K562 (cell line): ENCODE measurements around the gene CSTB. TPM values are rescaled to one million over a fixed set of nuclear protein-coding genes. Genes with fewer than 3 reads are reported as not detected.

Experiments used
- POLR2G ChIP-seq: fragments of 200-400 bp; formaldehyde crosslinking; IDR thresholded peaks from 2 replicates; pipeline ENCODE4 v1.6.1; 2017; ENCODE audit warnings: low read depth, mild to moderate bottlenecking, antibody characterized with exemption, low read length, moderate library complexity
- SETDB1 ChIP-seq: IDR thresholded peaks from one replicate; pipeline ENCODE4 v1.6.1; 2012; ENCODE audit warnings: low read length, control low read depth, inconsistent platforms
- SIX5 ChIP-seq, 2 experiments: IDR thresholded peaks; 2 replicates each; pipeline ENCODE4 v1.6.1; 2011; ENCODE audit warnings: low read length in 2 of 2, borderline replicate concordance in 1 of 2, low read depth in 1 of 2, mild to moderate bottlenecking in 1 of 2, moderate library complexity in 1 of 2; ENCODE audit not compliant: insufficient read depth in 1 of 2
- SMAD1 ChIP-seq: fragments of 150-350 bp; IDR thresholded peaks from 2 replicates; pipeline ENCODE4 v1.6.1; 2014; ENCODE audit warnings: low read length, low read depth; ENCODE audit not compliant: partially characterized antibody
- SMARCA4 ChIP-seq: fragments of 450-650 bp; IDR thresholded peaks from 2 replicates; pipeline ENCODE4 v1.6.1; 2016
- ZFP30 ChIP-seq: fragments of 250-450 bp; sonication (Bioruptor Pico); IDR thresholded peaks from 2 replicates; pipeline ENCODE4 v1.8.0; 2022; ENCODE audit warnings: moderate library complexity, mild to moderate bottlenecking, inconsistent platforms, borderline replicate concordance
- ZNF75A ChIP-seq: fragments of 450-650 bp; formaldehyde crosslinking; IDR thresholded peaks from 2 replicates; pipeline ENCODE4 v1.4.0; 2020; ENCODE audit warnings: mild to moderate bottlenecking
- polyA plus RNA-seq, 8 experiments: library from polyadenylated mRNA; depleted of rRNA in 4 of 8; stranded (reverse) in 5 of 8; unstranded in 3 of 8; fragments of >200 nt; fragmentation: Nextera tagmentation in 2 of 8; fragmentation: Illumina TruSeq in 1 of 8; extraction: Ambion mirVana in 2 of 8; extraction: Trizol in 1 of 8; gene quantifications; 2 replicates each; pipeline versions ENCODE4 v1.2.1 to v1.2.3, GENCODE V29; 2011 to 2014; ENCODE audit warnings: inconsistent platforms in 1 of 8, missing spikeins in 1 of 8
- total RNA-seq, 7 experiments: library from RNA; depleted of rRNA in 6 of 7; stranded (reverse); fragments of >200 nt in 6 of 7; fragmentation: Illumina TruSeq in 2 of 7; extraction: Trizol in 2 of 7; gene quantifications; 2 replicates each; pipeline versions ENCODE4 v1.2.1 to v1.2.3, GENCODE V29; 2011 to 2021; ENCODE audit warnings: low replicate concordance in 1 of 7
- TF ChIP-seq, protein P1 (sequence below): sonication (generic); formaldehyde crosslinking; IDR thresholded peaks from 2 replicates; pipeline ENCODE4 v1.8.1; 2023; ENCODE audit warnings: missing genetic modification reagents, mild to moderate bottlenecking, borderline replicate concordance

CSTB gene
- total and polyA plus RNA-seq, 9 of the 15 experiments (the other 6 are each of a cell fraction or from before 2014, with no cell fraction given), result 12.4 to 65.0 (median 31.7) TPM

DNA sequence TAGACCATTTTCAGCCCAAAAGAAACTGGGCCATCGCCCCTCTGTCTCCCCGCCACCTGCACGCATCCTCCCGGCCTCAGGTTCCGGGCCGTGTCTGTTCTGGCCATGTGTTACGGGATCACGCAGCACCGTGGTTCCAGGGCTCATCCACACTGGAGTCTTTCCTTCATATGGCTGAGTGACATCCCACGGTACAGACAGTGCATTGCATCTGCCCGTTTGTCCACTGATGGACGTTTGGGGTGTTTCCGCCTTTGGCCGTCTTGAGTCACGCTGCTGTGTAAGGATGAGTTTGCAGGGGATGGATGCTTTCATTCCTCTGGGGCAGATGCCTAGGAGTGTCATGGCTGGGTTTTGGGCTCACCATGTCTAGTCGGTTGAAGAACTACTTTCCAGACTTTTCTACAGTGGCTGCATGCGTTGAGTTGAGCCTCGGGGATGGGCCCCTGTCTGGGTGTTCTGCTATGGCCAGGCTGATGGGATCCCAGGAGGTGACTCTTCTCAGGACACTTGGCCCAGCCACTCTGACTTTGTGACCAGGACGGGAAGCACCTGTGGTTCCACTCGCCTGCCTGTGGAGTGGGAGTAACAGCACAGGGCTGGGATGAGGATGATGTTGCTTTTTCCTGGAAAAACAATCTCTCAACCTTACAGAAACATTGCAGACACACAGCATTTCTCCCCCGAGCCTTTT, 30.1 kb upstream of the CSTB start (continued):
- TF ChIP-seq, protein P1, sequence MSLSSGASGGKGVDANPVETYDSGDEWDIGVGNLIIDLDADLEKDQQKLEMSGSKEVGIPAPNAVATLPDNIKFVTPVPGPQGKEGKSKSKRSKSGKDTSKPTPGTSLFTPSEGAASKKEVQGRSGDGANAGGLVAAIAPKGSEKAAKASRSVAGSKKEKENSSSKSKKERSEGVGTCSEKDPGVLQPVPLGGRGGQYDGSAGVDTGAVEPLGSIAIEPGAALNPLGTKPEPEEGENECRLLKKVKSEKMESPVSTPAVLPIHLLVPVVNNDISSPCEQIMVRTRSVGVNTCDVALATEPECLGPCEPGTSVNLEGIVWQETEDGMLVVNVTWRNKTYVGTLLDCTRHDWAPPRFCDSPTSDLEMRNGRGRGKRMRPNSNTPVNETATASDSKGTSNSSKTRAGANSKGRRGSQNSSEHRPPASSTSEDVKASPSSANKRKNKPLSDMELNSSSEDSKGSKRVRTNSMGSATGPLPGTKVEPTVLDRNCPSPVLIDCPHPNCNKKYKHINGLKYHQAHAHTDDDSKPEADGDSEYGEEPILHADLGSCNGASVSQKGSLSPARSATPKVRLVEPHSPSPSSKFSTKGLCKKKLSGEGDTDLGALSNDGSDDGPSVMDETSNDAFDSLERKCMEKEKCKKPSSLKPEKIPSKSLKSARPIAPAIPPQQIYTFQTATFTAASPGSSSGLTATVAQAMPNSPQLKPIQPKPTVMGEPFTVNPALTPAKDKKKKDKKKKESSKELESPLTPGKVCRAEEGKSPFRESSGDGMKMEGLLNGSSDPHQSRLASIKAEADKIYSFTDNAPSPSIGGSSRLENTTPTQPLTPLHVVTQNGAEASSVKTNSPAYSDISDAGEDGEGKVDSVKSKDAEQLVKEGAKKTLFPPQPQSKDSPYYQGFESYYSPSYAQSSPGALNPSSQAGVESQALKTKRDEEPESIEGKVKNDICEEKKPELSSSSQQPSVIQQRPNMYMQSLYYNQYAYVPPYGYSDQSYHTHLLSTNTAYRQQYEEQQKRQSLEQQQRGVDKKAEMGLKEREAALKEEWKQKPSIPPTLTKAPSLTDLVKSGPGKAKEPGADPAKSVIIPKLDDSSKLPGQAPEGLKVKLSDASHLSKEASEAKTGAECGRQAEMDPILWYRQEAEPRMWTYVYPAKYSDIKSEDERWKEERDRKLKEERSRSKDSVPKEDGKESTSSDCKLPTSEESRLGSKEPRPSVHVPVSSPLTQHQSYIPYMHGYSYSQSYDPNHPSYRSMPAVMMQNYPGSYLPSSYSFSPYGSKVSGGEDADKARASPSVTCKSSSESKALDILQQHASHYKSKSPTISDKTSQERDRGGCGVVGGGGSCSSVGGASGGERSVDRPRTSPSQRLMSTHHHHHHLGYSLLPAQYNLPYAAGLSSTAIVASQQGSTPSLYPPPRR, result no peak
- TF ChIP-seq SMAD1 (no peak), ZFP30 (CRISPR knock-in tag) (no peak), ZNF75A (CRISPR knock-in tag) (no peak), SIX5 (IDR thresholded peaks at IDR 0.05; ENCODE audit: borderline replicate concordance in 1 of 2, insufficient read depth in 1 of 2, low read depth in 1 of 2, low read length in 2 of 2) (no peak), POLR2G (peak; percentile 59), SMARCA4 (no peak), SETDB1 (no peak)
